Activated CD4-positive, alpha-beta T cell treated with anti-CD3 and anti-CD28 coated beads, Interleukin-2, amount 50 U/mL, for 1 hour (primary cell): ENCODE data around the gene TDRKH.

Experiments
- DNase-seq: peaks from one replicate; pipeline ENCODE4 v3.0.0-alpha.2; 2020

The TDRKH gene

GRCh38 chr1:151790071-151790939 lies at the start of gene TDRKH:
TDRKH (minus strand) TSS chr1:151790500; CDS start chr1:151783022, 7,478 bp downstream.
- DNase-seq: peak; percentile 98

DNA sequence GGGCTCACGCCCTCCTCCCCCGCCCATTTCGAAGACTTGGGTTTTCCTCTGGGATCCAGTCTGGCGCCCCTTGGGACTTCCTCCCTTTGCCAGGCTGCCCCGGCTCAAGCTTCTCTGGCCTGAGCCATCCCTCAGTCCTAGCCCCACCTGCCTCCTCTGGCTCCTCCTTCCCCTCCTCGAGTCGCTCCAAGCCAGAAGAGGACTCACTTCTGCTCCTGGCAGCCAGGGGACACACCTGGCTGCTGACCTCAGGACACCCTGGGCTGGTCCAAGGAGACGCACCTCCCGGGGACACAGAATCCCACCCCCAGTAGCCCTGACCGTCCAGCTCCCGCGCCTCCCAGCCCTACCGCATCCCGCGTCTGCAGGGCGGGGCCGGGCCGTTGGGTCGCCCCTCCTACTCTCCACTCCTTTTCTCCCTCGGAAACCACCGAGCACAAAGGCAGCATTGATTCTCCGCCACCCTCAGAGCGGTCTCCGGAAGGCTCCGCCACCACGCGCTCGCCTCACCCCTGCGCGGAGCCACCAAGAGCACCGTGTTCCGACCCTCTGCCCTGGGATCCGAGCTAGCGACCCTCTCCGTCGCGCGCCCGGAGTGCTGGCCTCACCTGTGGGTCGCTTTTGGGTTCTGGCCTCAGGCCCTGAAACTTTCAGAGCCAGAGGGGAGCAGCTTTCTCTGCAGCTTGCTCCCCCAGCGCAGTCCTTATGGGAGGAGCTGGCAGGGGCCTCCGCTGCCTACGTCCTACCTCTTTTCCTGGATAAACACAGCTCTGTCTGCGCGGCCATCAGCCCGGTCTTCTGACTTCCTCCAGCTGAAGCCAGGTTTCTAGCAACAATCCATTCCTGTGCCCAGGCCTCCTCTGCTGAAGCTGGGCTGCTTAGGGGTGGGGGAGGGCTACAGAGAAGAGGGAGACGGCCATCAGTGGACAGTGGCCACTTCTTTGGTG lies 49.4 kb upstream of the TDRKH start, which contains the start of gene C2CD4D:
Gene C2CD4D (minus strand): TSS at position 364 of the 947 bp plus-strand sequence. CDS start 831 bp downstream, outside the sequence.
- DNase-seq: peak; percentile 66

- DNase-seq: no peak
These were observed 48.7 kb upstream of the TDRKH start for GRCh38 chr1:151839082-151839412.

- no peak for DNase-seq
These were observed 48.2 kb upstream of the TDRKH start for GRCh38 chr1:151838222-151839081.

- DNase-seq: no peak
These were observed 47.6 kb upstream of the TDRKH start for GRCh38 chr1:151837884-151838221.

- no peak for DNase-seq
These were observed 46.9 kb upstream of the TDRKH start for GRCh38 chr1:151837197-151837596.

GRCh38 chr1:151835596-151835995 lies 45.3 kb upstream of the TDRKH start:
- no peak for DNase-seq

- no peak for DNase-seq
These were observed 43.9 kb upstream of the TDRKH start for GRCh38 chr1:151834239-151834638.

DNA sequence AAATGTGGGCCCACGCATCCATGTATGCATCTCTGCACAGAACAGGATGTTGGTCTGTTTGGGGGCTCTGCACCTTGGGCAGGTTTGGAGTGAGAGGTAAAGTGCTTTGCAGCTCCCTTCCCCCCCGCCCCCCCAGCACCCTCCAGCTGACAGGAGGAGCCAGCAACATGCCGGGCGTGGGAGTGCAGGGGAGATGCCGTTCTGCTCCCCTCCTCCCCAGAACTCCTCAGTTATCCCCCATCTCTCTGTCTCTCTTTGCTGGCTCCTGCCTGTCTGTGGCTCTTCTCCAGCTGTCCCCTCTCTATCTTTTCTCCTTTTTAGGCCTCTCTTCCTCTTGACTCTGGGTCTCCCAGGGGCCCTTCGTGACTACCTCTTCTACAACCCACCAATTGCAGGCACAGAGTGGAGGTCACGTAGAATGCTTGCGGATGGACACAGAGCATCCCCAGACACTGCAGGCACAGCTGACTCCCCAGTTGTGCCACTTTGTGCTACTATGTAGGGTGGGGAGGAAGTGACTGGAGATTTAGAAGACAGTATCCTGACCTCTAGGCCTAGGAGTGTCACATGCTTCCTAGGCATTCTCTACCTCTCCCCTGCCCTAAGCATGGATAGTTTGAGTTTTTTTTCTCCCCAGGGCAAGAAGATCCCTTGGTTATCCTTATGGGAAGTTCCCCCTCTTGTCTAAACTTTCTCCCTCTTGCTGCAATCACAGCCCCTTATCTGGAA lies 43.0 kb upstream of the TDRKH start:
- DNase-seq: no peak

DNA sequence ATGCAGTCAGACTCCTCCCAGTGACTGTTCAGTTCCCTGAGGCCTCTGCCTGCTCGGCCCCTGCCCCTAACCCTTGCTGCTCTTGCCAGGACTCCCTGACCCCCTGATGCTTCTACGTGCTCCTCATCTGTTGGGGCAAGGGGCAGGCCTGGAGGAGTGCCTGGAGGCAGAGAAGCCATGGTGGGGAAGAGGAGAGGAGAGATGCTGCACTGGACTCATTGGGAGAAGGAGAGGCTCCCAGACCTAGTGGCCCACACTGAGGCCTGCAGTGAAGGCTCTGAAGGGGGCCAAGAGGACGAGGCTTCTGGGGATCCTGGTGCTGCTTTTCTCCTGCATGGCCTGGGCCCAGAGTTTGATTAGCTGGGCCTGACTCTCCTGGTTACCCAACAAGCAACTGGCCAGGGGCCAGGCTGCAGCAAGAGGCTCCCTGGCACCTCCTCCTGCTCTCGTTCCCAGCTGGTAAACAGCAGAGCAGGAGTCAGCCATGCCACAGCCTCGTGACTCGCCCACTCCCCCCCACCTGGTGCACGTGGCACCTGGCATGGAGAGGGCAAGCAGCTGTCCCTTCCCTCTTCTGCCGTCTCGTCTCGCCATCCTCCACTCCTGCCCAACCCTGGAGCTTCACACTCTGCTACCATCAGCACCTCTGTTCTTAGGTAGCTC lies 42.1 kb upstream of the TDRKH start:
- DNase-seq: no peak

GRCh38 chr1:151831605-151832004 lies 41.3 kb upstream of the TDRKH start, which contains the start of gene RORC:
RORC (minus strand) TSS chr1:151831802; CDS start chr1:151831764, 38 bp downstream.
- DNase-seq: no peak

DNA sequence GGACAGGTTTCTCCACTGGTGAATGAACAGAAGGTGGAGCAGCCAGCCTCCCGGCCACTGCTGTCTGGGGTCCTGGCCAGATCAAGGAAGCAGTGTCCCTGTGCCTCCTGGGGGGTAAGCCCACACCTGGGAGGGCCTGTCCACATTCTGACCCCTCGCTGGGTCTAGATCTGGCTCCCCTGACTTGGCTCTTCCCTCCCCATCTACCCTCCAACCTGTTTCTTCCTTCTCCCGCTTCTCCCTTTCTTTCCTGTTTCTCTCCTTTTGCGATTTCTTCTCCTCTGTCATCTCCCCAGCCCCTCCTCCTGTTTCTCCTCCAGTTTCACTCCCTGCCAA lies 40.9 kb upstream of the TDRKH start:
- DNase-seq: no peak

- DNase-seq: no peak
These were observed 39.8 kb upstream of the TDRKH start for GRCh38 chr1:151830055-151830454.

DNA sequence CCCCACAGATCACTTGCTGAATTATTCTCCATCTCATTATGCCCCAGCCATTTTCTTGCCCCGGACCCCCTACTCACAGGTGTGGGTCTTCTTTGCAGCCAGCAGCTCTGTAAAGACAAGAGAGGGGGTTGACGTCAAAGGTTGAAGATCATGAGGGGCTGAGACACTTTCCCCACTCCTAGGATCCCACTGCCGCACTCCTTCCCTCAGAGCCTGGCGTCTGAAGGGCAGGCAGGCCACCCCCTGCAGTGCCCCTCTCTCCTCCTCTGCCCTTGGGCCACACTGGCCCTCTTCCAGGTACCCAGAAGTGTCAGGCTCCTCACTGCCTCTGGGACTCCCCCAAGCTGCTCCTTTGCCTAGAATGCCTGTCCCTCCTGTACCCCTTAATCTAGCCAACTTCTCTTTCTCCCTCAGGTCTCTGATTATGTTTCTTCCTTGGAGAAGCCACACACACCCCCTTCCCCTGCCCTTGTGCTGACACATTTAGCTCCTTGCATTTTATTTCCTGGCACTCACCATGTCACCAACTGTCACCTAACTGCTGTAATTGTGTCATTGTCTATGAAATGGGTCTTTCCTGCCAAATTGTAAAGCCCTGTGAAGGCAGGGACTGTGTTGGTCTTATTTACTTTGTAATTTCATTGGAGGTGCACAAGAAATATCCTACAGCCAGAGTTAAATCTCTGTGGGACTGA lies 39.2 kb upstream of the TDRKH start:
- no peak for DNase-seq

DNA sequence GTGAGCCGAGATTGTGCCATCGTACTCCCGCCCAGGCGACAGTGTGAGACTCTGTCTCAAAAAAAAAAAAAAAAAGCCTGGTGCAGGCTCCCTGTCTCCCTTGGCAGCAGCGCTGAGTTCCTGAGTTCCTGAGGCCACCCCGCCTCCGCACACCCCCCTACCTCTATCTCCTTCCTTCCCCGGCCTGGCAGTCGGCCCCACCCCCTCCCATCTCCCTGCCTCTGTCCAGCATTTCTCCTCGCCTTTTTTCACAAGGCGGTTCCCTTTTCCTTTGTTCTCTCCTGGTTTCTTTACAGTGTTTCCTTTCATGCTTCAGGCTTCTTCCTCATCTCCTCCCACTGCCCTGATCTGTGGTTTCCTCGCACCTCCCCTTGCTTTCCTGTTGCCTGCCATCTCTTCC lies 38.6 kb upstream of the TDRKH start:
- DNase-seq: no peak

DNA sequence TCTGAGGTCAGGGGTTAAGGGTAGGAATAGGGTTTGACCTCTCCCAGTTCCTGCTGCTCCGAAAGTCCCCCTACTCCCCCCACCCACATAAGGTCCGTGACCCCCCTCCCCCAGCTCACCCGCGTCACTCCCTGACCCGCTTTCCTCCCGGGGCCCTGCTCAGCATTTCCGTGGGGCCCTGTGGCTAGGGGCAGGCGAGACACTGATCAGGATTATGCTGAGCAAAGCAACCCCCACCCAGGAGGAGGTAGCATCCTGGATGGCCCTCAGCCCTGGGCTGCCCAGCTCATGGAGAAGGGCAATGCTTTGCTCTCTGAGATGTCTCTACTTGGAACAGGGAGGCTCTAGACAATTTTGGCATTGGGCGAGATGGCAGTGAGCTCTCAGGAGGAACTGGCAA lies 37.6 kb upstream of the TDRKH start:
- DNase-seq: no peak

- DNase-seq: peak; percentile 52
These were observed 35.7 kb upstream of the TDRKH start for GRCh38 chr1:151825751-151826660.

GRCh38 chr1:151825204-151825603 lies 34.9 kb upstream of the TDRKH start:
- DNase-seq: no peak

GRCh38 chr1:151823175-151823574 lies 32.9 kb upstream of the TDRKH start:
- DNase-seq: no peak

- no peak for DNase-seq
These were observed 32.1 kb upstream of the TDRKH start for GRCh38 chr1:151822404-151822803.
